IPS-18c (cell line): ENCODE results near the gene ARHGAP21.
"Not testable (repeated sequence)": the region's sequence is repeated elsewhere in the genome, so short reads cannot be mapped to it uniquely, and the experiment has no call there.

Experiments
- H3K4me3 ChIP-seq: 2 replicates; pipeline ENCODE4 v1.7.0; 2013; ENCODE audit warnings: low read depth, mild to moderate bottlenecking, low read length, moderate library complexity; ENCODE audit not compliant: insufficient read depth
- H3K9me3 ChIP-seq: one replicate; pipeline ENCODE4 v1.6.1; 2013; ENCODE audit warnings: mild to moderate bottlenecking, low read length, moderate library complexity; ENCODE audit not compliant: control insufficient read depth, insufficient read depth

The ARHGAP21 gene

DNA sequence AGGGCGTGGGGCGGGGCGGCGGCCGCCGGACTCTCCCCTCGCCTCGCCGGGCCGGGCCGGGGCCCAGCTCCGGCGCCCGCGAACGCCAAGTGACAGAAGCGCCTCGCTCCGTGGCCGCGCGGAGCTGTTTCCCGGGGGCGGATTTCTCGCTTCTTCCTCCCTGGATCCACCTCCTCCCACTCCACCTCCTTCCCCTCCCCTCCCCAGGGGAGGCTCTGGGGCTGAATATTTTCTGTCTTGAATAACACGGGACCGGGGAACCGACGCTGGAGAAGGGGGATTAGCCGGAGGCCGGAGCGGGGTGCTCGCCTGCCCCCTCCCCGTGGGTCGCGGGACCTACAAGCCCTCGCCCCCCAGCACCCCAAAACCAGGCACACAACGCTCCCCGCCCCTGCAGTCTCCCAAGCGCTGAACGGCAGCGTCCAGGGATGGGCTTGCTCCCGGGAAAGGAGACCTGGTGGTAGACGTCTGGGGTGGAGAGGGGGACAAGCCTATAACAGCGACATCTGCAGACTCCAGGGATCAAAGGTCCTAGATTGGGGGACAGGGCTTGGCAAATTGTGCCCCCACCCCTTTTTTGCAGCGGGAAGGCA is at the start of gene ARHGAP21:
TSS of gene ARHGAP21 (minus strand) at position 100 of the 593 bp plus-strand sequence. CDS start 1,988 bp downstream, outside the sequence.
- no peaks in the 10 kb centered on the region for H3K9me3 ChIP-seq
- H3K4me3 ChIP-seq = peak within 1 kb of the TSS; percentile 79

- no peak overlapping the region for H3K4me3 ChIP-seq
- H3K9me3 ChIP-seq = no peaks in the 10 kb centered on the region
These were observed 48.4 kb upstream of the ARHGAP21 start for GRCh38 chr10:24771943-24772694.

DNA sequence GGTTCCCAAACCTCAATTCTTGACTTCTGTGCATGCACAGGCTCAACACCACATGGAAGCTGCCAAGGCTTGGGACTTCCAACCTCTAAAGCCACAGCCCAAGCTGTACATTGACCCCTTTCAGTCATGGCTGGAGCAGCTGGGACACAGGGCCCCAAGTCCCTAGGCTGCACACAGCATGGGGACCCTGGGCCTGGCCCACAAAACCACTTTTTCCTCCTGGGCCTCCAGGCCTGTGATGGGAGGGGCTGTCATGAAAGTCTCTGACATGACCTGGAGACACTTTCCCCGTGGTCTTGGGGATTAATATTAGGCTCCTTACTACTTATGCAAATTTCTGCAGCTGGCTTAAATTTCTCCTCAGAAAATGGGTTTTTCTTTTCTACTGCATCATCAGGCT is 41.3 kb upstream of the ARHGAP21 start:
- H3K4me3 ChIP-seq, H3K9me3 ChIP-seq: not testable (repeated sequence)

DNA sequence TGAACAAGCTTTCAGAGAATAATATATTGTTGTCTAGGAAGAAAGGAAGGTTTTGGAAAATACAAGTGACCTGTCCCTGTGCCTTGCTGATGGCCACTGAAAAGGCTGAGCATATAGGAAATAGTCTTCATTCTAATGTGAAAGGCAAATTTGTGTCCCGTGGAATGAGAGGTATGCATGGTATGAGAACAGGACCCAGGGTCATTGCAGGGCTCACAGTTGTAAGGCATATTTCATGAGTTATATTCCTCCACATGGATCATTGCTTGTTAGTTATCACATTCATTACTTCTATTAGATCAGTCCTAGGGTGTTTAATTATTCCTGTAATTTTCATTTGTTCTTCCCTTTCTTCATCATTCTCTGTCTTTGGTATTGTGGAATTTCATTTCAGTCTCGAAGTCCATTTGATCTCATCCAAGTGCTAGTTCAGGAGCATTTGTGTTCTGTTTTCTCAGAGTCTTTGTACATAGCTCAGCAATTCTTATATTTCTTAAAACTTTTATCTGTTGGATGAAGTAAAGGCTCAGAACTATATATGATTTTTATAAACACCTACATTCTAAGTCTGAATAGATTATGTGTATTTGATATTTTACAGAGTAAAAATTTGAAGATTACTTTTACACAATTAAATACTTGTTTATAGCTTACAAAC is 39.4 kb upstream of the ARHGAP21 start:
- no peak overlapping the region for H3K4me3 ChIP-seq

GRCh38 chr10:24762161-24762924 is 38.7 kb upstream of the ARHGAP21 start:
- Histone ChIP-seq H3K9me3 (no peaks in the 10 kb centered on the region), H3K4me3 (no peak overlapping the region)

More for the DNA sequence above, 39.4 kb upstream of the ARHGAP21 start:
- H3K9me3 ChIP-seq = no peaks in the 10 kb centered on the region

DNA sequence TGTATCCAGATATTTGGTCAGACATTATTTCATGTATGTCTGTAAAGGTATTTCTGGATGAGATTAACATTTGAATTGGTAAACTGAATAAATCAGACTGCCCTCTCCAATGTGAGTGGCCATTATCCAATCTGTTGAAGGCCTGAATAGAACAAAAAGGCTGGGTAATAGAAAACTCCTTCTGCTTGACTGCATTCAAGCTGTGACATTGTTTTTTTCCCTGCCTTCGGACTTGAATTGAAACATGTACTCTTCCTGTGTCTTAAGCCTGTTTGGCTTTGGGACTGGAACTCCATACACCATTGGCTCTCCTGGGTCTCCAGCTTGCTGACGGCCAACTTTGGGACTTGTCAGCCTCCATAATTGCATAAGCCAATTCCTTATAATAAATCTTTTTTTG is 36.0 kb upstream of the ARHGAP21 start:
- no peaks in the 10 kb centered on the region for H3K9me3 ChIP-seq
- no peak overlapping the region for H3K4me3 ChIP-seq

DNA sequence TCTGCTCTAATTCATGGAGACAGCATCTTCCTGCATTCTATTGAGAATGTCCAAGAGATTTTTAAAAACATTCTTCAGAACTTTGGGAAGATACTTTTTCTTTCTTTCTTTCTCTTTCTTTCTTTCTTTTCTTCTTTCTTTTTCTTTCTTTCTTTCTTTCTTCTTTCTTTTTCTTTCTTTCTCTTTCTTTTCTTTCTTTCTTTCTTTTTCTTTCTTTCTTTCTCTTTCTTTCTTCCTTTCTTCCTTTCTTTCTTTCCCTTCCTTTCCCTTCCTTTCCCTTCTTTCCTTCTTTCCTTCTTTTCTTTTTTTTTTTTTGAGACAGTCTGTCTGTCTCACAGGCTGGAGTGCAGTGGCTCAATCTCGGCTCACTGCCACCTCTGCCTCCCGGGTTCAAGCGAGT is 34.6 kb upstream of the ARHGAP21 start:
- H3K9me3 ChIP-seq, H3K4me3 ChIP-seq: not testable (repeated sequence)

DNA sequence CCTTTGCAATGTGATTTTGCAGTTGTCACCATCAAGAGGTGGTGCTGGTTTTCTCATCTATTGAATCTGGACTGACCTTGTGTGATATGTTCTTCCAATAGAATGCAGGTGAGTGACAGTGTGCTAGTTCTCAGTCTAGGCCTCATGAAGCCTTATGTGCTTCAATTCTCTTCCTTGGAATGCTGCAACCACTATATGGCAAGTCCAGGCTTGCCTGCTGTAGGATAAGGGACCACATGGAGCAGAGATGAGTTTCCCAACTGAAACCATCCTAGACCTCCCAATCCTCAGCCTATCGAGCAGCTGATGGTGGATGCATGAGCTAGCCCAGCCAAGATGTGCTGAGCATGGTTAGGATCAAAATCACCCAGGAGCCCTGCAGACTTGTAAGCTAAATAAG is 32.6 kb upstream of the ARHGAP21 start:
- Histone ChIP-seq H3K9me3 (no peaks in the 10 kb centered on the region), H3K4me3 (no peak overlapping the region)

DNA sequence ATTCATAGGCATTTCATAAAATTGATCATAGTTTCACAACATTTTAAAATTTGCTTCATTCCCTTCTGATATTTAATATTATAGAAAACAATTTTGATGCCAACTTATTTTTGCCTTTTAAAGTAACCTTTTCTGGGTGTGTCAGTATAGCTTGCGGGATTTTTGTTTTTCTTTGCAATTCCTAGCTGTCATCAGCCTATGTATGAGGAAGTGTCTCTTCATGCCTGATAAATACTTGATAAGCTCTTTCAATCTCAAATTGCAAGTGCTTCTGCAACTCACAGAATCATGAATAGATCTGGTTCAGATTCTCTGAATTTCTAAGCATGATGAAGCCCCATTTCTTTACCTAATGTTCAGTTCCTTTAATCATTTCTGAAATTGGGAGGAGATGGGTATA is 28.0 kb upstream of the ARHGAP21 start:
- Histone ChIP-seq H3K9me3 (no peaks in the 10 kb centered on the region), H3K4me3 (no peak overlapping the region)

GRCh38 chr10:24750695-24751094 is 27.0 kb upstream of the ARHGAP21 start:
- no peak overlapping the region for H3K4me3 ChIP-seq
- no peaks in the 10 kb centered on the region for H3K9me3 ChIP-seq

DNA sequence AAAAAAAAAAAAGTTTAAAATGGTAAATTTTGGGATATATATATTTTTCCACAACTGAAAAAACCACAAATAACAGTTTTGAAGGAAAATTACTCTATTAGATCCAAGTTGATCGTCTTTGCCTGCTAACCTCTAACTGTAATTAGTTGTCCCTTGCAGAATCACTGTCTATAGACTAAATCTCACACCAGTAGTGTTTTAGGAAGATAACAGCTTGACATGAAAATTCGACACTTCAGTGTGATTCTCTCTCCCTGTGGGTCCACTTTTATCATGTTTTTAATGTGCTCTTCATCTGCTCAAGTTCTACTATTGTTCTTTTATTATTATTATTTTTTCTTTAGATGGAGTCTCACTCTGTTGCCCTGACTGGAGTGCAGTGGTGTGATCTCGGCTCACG is 24.5 kb upstream of the ARHGAP21 start:
- H3K9me3 ChIP-seq = no peaks in the 10 kb centered on the region
- no peak overlapping the region for H3K4me3 ChIP-seq

- no peak overlapping the region for H3K4me3 ChIP-seq
- H3K9me3 ChIP-seq = no peaks in the 10 kb centered on the region
These were observed 21.3 kb upstream of the ARHGAP21 start for GRCh38 chr10:24744946-24745345.

- no peaks in the 10 kb centered on the region for H3K9me3 ChIP-seq
- H3K4me3 ChIP-seq = no peak overlapping the region
These were observed 17.0 kb upstream of the ARHGAP21 start for GRCh38 chr10:24740714-24741113.

- H3K4me3 ChIP-seq = no peak overlapping the region
- no peaks in the 10 kb centered on the region for H3K9me3 ChIP-seq
These were observed 13.3 kb upstream of the ARHGAP21 start for GRCh38 chr10:24737001-24737400.

- Histone ChIP-seq H3K4me3 (no peak overlapping the region), H3K9me3 (no peaks in the 10 kb centered on the region)
These were observed 8.3 kb upstream of the ARHGAP21 start for GRCh38 chr10:24731942-24732341.

DNA sequence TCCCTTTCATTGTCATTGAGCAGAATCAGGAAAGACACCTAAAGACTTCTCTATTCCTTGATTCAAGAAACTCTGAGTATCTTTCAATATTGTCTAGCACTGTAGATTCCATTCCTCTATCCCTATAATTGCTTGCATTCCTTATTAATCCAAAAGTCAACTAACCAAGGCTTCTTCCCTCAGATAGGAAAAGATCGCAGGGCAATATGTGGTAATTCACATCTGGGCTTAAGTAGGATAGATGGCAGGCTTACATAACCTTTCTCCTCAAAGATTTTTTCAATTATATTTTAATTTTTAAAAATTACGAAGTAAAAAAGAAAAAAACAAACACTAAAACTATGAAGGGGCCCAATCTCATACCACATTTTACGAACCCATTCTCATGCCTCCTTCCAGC is 7.1 kb upstream of the ARHGAP21 start:
- no peak overlapping the region for H3K4me3 ChIP-seq
- no peaks in the 10 kb centered on the region for H3K9me3 ChIP-seq

- Histone ChIP-seq H3K9me3 (no peaks in the 10 kb centered on the region), H3K4me3 (no peak overlapping the region)
These were observed 4.1 kb upstream of the ARHGAP21 start for GRCh38 chr10:24727786-24728185.

GRCh38 chr10:24726626-24727025 is 2.9 kb upstream of the ARHGAP21 start:
- H3K9me3 ChIP-seq = no peaks in the 10 kb centered on the region
- no peak overlapping the region for H3K4me3 ChIP-seq
